Measurements from ENCODE around the gene GANAB.

GRCh38 chr11:62646825-62647608 lies 604 bp upstream of the GANAB start:
- TF ChIP-seq POLR2A (IDR thresholded peaks at IDR 0.05; ENCODE audit: low read depth, low read length): no peak
- no peak for TF ChIP-seq CTCF (conservative IDR thresholded peaks at IDR 0.05; ENCODE audit: low read depth, low read length)
- no peak for TF ChIP-seq CEBPB (IDR thresholded peaks at IDR 0.05; ENCODE audit: low read depth, low read length)
- no peak for TF ChIP-seq ELK1 (IDR thresholded peaks at IDR 0.05; ENCODE audit: borderline replicate concordance, low read depth, low read length)
